AG04450 (cell line): Measurements from ENCODE around the gene EPB42. TPM values are rescaled to one million over a fixed set of nuclear protein-coding genes. Genes with fewer than 3 reads are reported as not detected.

Source experiments
- CTCF ChIA-PET: fragments of 300-600, 350-600 bp; formaldehyde crosslinking; extraction: SDS; loops from one replicate; lab custom pipeline; 2022; ENCODE audit warnings: antibody characterized with exemption, inconsistent platforms; lab: Charles Lee
- POLR2A ChIA-PET: fragments of 350-600 bp; formaldehyde crosslinking; extraction: SDS; loops from one replicate; lab custom pipeline; 2021; ENCODE audit warnings: antibody characterized with exemption, inconsistent platforms; lab: Yijun Ruan, JAX
- DNase-seq: peaks from one replicate; pipeline ENCODE4 v3.0.0-alpha.2; 2011; ENCODE audit warnings: low read depth, low spot score
- H3K27ac ChIP-seq: one replicate; pipeline ENCODE4 v1.5.1; 2012; ENCODE audit warnings: low read depth, low read length, control low read depth
- H3K27me3 ChIP-seq: one replicate; pipeline ENCODE4 v1.6.0; 2012; ENCODE audit warnings: low read length; ENCODE audit not compliant: control insufficient read depth, insufficient read depth
- H3K4me3 ChIP-seq: 2 replicates; pipeline ENCODE4 v1.5.1; 2011; ENCODE audit warnings: mild to moderate bottlenecking, low read depth, low read length, control low read depth
- H3K9me3 ChIP-seq: 2 replicates; pipeline ENCODE4 v1.5.1; 2012; ENCODE audit warnings: low read length; ENCODE audit not compliant: control insufficient read depth, insufficient read depth
- CTCF ChIP-seq: IDR thresholded peaks from 2 replicates; pipeline ENCODE4 v1.5.1; 2011; ENCODE audit warnings: low read depth, low read length, control low read depth, inconsistent platforms
- polyA plus RNA-seq: library from polyadenylated mRNA; depleted of rRNA; stranded (reverse); fragments of >200 nt; gene quantifications from 2 replicates; pipeline ENCODE4 v1.2.3, GENCODE V29; 2011

EPB42 gene
- polyA plus RNA-seq, 1 experiment = not detected

- Histone ChIP-seq H3K27me3 (peaks cover 33% of the 10 kb centered on the region), H3K4me3 (no peak within 1 kb of the TSS), H3K9me3 (no peaks in the 10 kb centered on the region), H3K27ac (no peak within 1 kb of the TSS)
- POLR2A ChIA-PET = no interaction called here
- no peak for TF ChIP-seq CTCF
- CTCF ChIA-PET = interaction anchor here (3.2 kb wide), 1 partner anchor 42 kb away, joined by 15 read pairs; no protein-coding TSS in a partner anchor
- DNase-seq = no peak
These were observed 46.0 kb upstream of the EPB42 start, which contains the start of gene TGM5 for GRCh38 chr15:43266834-43267233. TGM5 (minus strand) TSS chr15:43266928; CDS start chr15:43266849, 79 bp downstream.

- ChIA-PET CTCF (no interaction called here), POLR2A (no interaction called here)
- Histone ChIP-seq H3K27me3 (peaks cover 36% of the 10 kb centered on the region), H3K27ac (no peak overlapping the region), H3K9me3 (no peaks in the 10 kb centered on the region), H3K4me3 (no peak overlapping the region)
- DNase-seq = no peak
- no peak for TF ChIP-seq CTCF
These were observed 45.6 kb upstream of the EPB42 start for GRCh38 chr15:43266386-43266785.

- no peak for TF ChIP-seq CTCF
- POLR2A ChIA-PET = no interaction called here
- H3K4me3 ChIP-seq = no peak overlapping the region
- no peak for DNase-seq
- CTCF ChIA-PET = interaction anchor here (1.1 kb wide), 1 partner anchor 25 kb away, joined by 3 read pairs; no protein-coding TSS in a partner anchor
- no peak overlapping the region for H3K27ac ChIP-seq
- H3K27me3 ChIP-seq = peaks cover 23% of the 10 kb centered on the region
- no peaks in the 10 kb centered on the region for H3K9me3 ChIP-seq
These were observed 39.3 kb upstream of the EPB42 start for GRCh38 chr15:43260011-43260615.

- no peak for DNase-seq
- ChIA-PET POLR2A (no interaction called here), CTCF (no interaction called here)
- Histone ChIP-seq H3K27me3 (peaks cover 27% of the 10 kb centered on the region), H3K4me3 (no peak overlapping the region), H3K27ac (no peak overlapping the region), H3K9me3 (no peaks in the 10 kb centered on the region)
- no peak for TF ChIP-seq CTCF
These were observed 38.0 kb upstream of the EPB42 start for GRCh38 chr15:43258781-43259180.

- no peak overlapping the region for H3K27ac ChIP-seq
- H3K4me3 ChIP-seq = no peak overlapping the region
- POLR2A ChIA-PET = no interaction called here
- CTCF ChIA-PET = no interaction called here
- H3K27me3 ChIP-seq = peaks cover 25% of the 10 kb centered on the region
- no peak for DNase-seq
- H3K9me3 ChIP-seq = no peaks in the 10 kb centered on the region
- no peak for TF ChIP-seq CTCF
These were observed 35.5 kb upstream of the EPB42 start for GRCh38 chr15:43256341-43256740.
